Stimulated activated CD8-positive, alpha-beta memory T cell treated with anti-CD3 and anti-CD28 coated beads, Interleukin-7, amount 100 ng/mL, for 48 hours (primary cell): ENCODE results near the gene LSP1.
A peak's percentile ranks its signal among the peaks of the same experiment; 100 is the strongest.
"Not testable (repeated sequence)": the region's sequence is repeated elsewhere in the genome, so short reads cannot be mapped to it uniquely, and the experiment has no call there.

Experiments used
- DNase-seq, 2 donors: peaks; one replicate each; pipeline ENCODE4 v3.0.0-alpha.2; 2020; ENCODE audit warnings: low read depth in 1 of 2; ENCODE audit errors: extremely low read depth in 1 of 2

LSP1 gene, protein sequence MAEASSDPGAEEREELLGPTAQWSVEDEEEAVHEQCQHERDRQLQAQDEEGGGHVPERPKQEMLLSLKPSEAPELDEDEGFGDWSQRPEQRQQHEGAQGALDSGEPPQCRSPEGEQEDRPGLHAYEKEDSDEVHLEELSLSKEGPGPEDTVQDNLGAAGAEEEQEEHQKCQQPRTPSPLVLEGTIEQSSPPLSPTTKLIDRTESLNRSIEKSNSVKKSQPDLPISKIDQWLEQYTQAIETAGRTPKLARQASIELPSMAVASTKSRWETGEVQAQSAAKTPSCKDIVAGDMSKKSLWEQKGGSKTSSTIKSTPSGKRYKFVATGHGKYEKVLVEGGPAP

GRCh38 chr11:1852877-1853276 is at the start of gene LSP1:
Gene LSP1 (plus strand): TSS chr11:1853084. CDS start chr11:1853145, 61 bp downstream.
- peak; percentile 80 to 86 for DNase-seq

DNA sequence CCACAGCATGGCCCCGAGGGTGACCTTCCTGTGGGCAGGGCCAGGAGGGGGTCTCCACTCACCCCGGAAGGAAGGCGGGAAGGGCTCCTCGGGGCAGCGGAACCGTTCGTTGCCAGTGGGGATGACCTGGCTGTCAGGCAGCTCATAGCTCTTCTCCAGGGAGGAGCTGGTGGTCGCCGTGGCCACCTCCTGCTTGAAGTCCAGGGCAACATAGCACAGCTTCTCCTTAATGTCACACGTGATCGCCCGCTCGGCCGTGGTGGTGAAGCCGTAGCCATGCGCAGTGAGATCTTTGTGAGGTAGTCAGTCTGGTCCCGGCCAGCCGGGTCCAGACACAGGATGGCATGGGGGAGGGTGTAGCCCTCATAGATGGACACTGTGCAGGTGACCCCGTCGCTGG is 49.6 kb upstream of the LSP1 start:
- no peak for DNase-seq

- DNase-seq, result not testable (repeated sequence)
Observed at GRCh38 chr11:1803835-1804519, 48.9 kb upstream of the LSP1 start.

GRCh38 chr11:1805525-1805924 is 47.4 kb upstream of the LSP1 start:
- no peak for DNase-seq

DNA sequence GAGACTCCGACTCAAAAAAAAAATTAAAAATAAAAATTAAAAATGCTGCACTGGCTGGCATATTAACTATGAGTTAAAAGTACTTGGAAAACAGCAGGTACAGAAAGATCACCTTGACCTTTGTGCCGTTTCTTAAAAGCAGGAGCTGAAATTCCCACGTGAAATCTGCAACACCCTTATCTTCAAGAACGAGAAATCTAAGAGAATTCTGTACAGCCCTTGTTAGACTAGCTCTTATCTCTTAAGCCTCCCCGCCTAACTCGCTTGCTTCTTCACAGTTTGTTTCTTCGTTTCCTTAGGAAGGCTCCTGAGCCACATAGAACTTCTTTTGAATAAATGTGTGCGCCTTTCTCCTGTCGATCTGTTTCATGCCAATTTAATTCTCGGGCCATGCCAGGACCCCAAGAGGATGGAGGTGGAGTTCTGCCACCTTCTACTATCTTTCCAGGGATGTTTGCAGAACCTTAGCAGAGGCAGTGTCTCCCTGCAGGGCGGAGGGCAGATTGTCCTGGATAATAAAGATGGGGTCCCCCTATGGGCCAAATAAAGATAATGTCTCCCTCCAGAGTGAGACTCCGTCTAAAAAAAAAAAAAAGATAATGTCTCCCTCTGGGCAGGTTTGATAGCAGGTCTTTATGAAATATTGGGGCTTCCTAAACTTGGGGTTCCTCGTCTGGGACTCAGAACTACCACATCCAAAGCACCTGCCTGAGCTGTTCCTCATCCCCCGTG is 45.5 kb upstream of the LSP1 start:
- DNase-seq, result no peak

DNA sequence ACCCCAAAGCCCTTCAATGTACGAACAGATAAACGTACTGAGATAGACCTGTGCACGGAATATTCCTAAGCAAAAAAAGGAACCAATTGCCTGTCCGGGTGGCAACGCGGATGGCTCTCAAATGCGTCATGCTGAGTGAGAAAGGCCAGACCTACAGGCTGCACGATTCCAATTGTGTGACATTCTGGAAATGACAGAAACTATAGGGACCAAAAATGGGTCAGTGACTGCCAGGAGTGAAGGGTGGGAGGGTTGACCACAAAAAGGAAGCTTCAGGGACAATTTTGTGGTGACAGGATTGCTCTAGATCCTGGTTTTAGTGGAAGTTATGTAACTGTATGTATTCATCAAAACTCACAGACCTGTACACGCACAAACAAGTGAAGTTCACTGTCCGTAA is 42.1 kb upstream of the LSP1 start:
- DNase-seq, result no peak

DNA sequence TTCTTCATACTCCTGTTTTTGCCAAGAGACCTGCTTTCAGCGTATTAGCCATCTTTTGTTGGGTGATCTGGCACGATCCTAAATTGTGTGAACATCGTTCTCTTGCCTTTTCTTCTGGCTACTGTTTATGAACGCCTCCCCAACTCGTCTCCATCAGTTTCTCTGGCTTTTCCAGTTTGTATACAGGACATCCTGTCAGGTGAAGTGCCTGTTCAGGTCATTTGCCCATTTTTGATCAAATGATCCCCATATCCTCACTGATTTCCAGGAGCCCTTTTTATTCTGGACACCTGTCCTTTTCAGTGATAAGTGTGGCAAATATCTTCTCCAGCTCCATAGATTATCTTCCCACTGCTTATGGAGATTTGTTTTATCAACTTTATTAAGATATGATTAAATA is 40.6 kb upstream of the LSP1 start:
- DNase-seq, result no peak

DNA sequence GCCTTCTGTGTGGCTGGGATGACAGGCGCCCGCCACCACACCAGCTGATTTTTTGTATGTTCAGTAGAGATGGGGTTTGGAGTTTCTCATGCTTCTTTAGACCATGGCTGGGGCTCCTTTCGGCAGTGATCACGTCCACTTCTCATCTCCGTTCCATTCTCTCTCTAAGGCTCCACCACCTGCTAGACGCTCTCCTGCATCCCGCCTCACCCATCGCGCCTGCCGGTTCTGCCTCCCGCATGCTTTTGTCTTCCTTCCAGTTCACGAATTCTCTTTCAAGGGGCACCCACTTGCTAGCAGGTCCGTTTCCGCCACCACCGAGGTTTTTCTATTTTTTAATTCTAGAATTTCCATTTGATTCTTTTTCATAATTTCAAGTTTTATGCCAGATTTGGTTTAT is 40.1 kb upstream of the LSP1 start:
- no peak for DNase-seq

GRCh38 chr11:1813356-1813755 is 39.5 kb upstream of the LSP1 start:
- not testable (repeated sequence) for DNase-seq

- no peak for DNase-seq
Observed at GRCh38 chr11:1814691-1815090, 38.2 kb upstream of the LSP1 start.

GRCh38 chr11:1815311-1815710 is 37.6 kb upstream of the LSP1 start:
- DNase-seq, result no peak

GRCh38 chr11:1815751-1816150 is 37.1 kb upstream of the LSP1 start:
- no peak for DNase-seq

GRCh38 chr11:1817000-1817399 is 35.9 kb upstream of the LSP1 start:
- no peak for DNase-seq

- DNase-seq, result no peak
Observed at GRCh38 chr11:1817511-1817910, 35.4 kb upstream of the LSP1 start.

DNA sequence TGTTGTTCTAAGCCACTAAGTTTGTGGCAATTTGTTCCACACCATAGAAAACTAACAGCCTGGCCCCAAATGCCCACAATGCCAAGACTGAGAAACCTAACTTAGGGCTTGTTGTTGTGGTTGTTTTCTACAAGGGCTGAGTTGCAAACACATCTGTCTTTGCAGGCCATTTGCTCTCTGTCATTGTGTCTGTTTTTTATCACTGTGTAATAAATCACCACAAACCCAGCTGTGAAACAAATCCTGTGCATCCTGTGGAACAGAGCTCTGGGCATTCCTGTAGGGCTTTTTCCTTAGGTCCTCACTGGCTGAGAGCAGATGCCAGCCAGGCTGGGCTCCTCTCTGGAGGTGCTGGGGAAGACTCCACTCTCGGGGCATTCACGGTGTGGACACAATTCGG is 33.8 kb upstream of the LSP1 start:
- no peak for DNase-seq

DNA sequence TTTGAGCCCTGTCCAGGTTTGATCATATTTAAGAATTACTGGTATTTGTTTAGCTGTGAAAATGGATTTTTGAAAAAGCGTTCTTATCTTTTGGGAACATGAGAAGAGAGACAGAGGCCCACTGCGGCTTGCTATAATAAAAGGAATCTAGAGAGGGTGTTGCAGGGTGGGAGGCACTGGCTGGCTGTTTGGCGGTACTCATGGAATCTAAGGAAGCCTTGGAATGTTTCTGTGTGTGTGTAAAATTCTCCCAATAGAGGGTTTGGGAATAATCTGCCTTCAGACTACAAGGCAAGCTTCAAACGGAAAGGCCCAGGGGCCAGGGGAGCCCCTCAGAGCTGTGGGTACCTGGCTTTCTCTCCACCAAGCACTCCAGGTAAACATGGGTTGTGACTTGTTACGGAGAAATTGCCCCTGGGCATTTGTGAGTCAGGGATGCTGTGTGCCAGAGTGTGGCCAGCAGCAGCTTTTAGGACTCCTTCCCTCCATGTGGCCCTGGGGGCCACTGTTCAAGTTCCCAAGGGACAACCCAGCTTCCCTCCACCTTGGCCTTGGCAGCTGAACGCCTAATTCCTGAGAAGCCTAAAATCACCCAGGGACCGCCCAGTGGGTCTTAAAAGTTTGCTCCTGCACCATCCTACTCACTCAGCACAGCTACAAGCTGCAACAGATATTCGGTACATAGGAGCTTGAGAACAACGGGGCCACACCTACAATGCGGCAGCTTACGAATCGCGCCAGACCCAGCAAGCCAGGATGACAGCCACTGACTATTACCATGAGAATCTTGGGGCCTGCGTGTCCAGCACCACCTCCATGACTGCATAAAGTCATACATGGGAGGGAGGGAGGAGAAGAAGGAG is 32.2 kb upstream of the LSP1 start:
- DNase-seq, result no peak

DNA sequence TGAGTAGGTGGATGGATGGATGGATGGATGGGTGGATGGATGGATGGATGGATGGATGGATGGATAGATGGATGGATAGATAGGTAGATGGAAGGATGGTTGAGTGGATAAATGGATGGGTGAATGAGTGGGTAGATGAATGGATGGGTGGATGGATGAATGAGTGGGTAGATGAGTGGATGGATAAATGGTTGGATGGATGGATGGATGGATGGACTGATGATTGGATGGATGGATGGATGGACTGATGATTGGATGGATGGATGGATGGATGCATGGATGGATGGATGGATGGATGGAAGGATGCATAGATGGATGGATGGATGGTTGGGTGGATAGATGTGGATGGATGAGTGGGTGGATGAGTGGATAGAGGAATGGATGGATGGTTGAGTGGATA is 31.3 kb upstream of the LSP1 start:
- no peak for DNase-seq

DNA sequence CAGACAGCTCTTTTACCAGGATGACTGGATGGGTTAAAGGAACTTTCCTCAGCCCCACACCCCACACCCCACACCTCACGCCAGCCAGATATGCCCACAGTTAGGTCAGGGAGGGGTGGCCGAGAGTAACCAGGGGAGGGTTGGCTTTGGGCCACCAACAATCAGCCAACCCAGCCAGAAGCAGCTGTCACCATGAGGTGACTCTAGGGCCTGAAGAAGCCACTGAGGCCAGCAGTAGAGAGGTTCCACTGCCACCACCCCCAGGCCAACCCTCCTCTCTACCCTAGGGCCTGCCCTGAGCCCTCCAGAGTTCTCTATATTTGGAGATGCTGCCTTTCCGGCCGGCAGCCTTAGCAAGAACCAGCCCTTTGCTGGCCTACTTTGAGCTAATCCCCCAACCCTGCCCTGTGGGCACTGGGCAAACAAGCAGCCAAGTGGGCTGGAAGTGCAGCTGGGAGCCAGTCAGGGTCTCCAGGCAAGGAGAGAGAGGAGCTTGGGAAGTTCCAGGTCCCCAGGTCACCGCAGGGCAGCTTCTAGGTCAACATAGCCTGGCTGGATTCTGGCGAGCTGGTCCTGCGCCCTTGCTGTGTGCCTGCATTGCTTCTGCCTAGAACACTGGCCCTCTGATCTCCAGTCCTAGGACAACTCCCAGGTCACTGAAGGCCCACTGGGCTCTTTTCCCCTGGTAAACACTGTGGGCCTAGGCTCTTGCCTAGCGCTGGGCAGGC is 30.1 kb upstream of the LSP1 start:
- DNase-seq, result no peak

DNA sequence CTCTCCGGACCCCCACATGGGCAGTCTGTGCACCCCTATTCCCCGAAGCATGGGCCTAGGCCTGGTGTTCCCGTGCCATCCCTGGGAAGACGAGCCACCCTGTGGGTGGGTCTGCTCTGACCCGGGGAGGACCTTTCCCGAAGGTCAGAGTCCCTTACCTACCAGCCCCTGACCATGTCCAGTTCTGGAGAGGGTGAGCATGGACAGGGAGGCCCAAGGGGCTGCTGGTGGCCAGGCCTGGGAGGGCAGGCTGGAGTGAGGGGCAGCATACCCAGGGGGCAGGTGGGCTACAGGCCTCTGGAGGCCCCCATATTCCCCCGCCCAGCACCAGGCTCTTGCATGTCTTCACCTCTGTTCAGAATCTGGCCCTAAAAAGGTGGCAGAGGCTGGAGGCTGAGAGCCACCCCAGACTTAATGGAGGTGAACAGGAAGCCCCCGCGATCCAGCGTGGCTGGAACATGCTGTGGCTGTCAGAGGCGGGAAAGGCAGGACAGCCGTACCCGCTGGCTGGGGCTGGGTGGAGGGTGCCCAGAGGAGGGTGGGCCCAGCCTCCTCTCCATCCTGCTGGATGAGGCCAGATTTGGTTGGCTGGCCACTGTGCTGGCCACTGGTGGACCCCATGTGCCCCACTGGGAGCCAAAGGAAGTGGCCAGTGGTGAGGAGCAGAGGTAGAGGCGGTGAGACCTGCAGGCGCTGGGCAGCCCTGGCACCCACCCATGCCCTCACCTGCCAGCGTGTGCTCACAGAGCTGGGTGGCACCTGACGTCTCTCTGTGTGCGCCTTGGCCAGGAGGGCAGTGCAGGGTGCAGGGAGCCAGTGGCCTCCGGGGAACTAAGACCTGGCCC is 29.3 kb upstream of the LSP1 start:
- no peak for DNase-seq
